HuH-7 (cell line): ENCODE measurements around the gene KRTAP6-2.

Experiments used
- DNase-seq: peaks from one replicate; pipeline ENCODE4 v3.0.0; 2011; ENCODE audit warnings: low spot score

Gene KRTAP6-2

DNA sequence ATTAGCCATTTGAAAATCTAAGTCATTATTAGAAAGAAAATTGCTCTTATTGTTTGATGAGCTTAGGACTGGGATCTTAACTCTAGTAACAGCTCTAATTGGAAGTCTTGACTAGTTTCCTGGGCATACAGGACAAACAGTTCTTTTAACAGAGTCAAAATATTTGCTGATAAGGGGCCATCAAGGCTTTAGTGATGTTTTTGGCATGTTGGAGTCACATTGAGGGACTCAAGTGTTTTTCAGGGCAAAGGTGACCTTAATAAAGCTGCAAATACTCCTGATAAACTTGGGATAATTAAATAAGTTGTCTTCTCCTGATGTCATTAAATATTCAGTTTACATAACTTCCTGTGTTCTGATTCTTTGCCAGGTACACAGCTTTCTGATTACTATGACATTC is 31.1 kb downstream of the KRTAP6-2 start:
- no peak for DNase-seq

DNA sequence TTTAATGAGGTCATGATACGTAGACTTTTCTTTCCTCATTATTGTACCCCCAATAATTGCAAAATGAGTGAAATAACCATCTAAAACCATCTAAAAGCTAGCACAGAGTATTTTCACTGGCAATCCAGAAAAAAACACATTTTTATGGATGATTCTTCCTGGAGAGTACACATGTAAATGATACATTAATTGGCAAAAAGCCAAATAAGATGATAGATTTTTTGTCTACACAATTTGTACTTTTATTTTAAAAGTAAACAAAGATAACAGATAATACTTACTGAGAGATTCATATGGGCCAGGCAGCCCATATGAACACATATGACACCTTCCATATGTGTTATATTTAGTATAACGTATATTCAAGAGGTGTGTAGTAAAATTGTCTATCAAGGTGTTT is 35.1 kb downstream of the KRTAP6-2 start:
- no peak for DNase-seq

DNA sequence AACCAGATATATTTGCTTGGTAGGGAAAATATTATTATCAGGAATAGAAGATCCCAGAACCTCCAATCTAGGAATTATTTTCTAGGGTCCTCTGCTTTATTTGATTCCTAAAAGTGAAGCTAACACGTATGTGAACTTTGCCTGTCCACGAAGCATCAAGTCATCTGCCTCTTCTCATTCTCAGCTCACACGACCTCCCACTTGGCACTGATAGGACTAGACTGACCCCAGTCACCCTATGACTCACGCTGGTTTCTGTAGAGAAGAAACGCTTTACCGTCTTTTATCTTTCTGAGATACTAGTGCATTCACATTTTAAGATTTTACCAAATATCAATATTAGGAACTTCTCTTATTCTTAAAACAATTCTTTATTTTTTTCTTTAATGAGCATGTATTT is 35.6 kb downstream of the KRTAP6-2 start:
- DNase-seq = no peak

DNA sequence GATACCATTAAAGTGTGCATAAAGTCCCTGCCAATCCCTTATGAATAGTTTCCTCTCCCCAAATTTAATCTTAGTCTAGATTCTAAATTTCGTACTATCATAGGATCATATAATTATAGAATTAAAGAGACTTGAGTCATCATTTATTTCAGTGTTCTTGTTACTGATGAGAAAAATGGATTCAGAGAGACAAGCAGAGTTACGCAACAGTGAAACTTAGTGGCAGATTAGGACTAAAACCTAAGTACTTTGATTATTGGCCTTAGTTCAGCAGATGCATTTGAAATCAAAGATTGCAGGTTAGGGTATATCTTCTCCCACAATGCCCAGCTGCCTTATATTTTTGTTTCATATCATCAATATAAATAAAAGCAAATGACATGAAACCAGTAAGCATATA is 36.7 kb downstream of the KRTAP6-2 start:
- DNase-seq = no peak

DNA sequence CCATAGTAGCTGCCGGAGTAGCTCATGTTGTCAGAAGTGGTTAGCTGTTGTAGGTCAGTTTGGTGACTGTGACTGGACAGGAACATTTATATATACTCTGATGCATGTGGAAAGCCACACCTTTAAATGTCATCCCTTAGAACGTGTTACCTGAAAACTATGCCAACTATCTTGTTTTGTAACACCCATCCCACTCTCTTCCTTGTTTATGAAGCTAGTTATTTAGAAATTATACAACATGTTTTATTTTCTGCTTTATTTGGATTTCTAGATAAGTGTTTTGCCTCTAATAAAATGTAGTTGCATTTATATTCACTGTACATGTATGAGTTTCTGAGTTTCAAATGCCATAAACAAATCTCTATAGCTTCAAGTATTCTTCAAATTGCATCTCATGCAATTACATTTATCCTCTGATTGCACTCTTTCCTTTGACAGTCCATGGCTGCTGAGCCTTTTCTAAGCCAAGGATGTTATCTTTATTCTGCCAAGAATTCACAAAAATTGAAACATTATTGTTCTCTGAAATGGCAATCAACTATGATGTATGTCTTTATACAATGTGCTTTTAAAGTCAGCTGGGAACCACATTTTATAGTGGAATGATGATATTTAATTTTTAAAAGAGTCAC is 37.3 kb downstream of the KRTAP6-2 start, which contains the start of gene KRTAP19-7:
TSS of gene KRTAP19-7 (minus strand) at position 51 of the 632 bp plus-strand sequence. CDS start at position 26, 25 bp downstream.
- DNase-seq = no peak

DNA sequence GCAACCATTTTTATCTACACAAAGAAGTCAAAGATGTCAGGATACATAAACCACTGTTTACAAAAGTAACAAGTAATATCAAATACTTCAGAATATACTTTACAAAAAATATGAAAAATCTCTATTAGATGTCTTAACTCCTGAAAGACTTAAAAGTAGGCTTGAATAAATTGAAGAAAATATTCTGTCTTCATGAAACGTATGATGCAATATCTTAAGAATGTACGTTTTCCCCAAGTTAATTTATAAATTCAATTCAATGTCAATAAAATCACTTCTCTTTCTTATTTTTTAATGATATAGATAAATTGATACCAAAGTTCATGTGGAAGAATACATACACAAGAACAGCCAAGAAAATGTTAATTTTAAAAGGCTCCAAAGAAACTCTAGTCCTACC is 43.6 kb downstream of the KRTAP6-2 start:
- no peak for DNase-seq

DNA sequence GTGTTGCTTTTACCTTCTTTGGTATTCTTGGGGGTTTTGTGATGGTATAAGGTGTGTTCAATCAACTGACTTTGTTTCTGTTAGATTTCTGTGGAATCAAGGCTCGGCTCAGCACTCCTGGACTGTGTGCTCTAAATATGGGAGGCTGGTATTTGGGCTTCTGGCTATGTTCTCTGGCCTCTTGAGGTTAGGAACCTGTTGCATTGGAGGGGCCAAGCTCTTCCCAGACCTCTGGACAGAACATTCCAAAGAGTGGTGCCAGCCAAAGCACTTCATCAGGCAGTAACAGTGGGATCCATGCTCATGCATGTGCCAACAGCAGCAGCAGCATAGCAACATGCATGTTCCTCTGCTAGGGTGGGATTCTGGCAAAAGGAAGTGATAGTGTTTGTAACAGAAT is 45.9 kb downstream of the KRTAP6-2 start:
- no peak for DNase-seq
